K562 (cell line): Measurements from ENCODE around the gene ZNF574. TPM values are rescaled to one million over a fixed set of nuclear protein-coding genes. Genes with fewer than 3 reads are reported as not detected.

Source experiments
- ATAC-seq: fragments of 200-7000 bp; cut with Tn5 transposase; 3 replicates; pipeline ENCODE4 v1.9.1; 2020; ENCODE audit warnings: moderate library complexity
- BruUV-seq: library from RNA; stranded (reverse); fragments of 400-500 nt; replicated peaks from 2 replicates; lab custom pipeline; 2021; lab: Mats Ljungman, UMichigan
- CTCF ChIA-PET: fragments of 300-600 bp; formaldehyde crosslinking; extraction: SDS; loops from one replicate; lab custom pipeline; 2021; ENCODE audit warnings: low intra/inter-chr PET ratio; lab: Yijun Ruan, JAX
- POLR2A ChIA-PET: fragments of 300-600, 350-650 bp; sonication (Branson Sonifier 250); formaldehyde crosslinking; extraction: SDS; loops from one replicate; lab custom pipeline; 2021; ENCODE audit warnings: antibody characterized with exemption, inconsistent platforms; lab: Yijun Ruan, JAX
- DNase-seq, 4 experiments: peaks; one replicate each; pipeline versions ENCODE4 v3.0.0 to v3.0.0-alpha.2; 2011 to 2018; ENCODE audit warnings: low spot score in 3 of 4, mixed read lengths in 3 of 4; ENCODE audit errors: extremely low read depth in 1 of 4
- FAIRE-seq: peaks from 2 replicates; lab custom pipeline; 2011; peaks lifted over from hg19 to GRCh38; lab: Jason Lieb, UNC
- H2AFZ ChIP-seq: 2 replicates; pipeline ENCODE4 v1.6.0; 2011; ENCODE audit warnings: low read depth, low read length, control low read depth, inconsistent platforms
- H3K27ac ChIP-seq: fragments of 200-600 bp; 3 replicates; pipeline ENCODE4 v1.8.0; 2011; ENCODE audit warnings: low read depth, mild to moderate bottlenecking, control low read depth, inconsistent platforms, low read length, moderate library complexity, mixed read lengths; ENCODE audit errors: extremely low read depth
- H3K27me3 ChIP-seq, 2 experiments: fragments of 300-600 bp in 1 of 2; 2 replicates in 1 of 2; 3 replicates in 1 of 2; pipeline versions ENCODE4 v1.6.0 to v1.8.0; 2011; ENCODE audit warnings: inconsistent platforms in 2 of 2, low read length in 2 of 2, mild to moderate bottlenecking in 1 of 2, mixed read lengths in 1 of 2, moderate library complexity in 1 of 2; ENCODE audit not compliant: control insufficient read depth in 2 of 2, insufficient read depth in 2 of 2
- H3K36me3 ChIP-seq: fragments of 300-600 bp; 3 replicates; pipeline ENCODE4 v1.8.0; 2011; ENCODE audit warnings: mild to moderate bottlenecking, low read length, inconsistent platforms; ENCODE audit not compliant: control insufficient read depth, insufficient read depth
- H3K4me1 ChIP-seq, 2 experiments: fragments of 200-600 bp in 1 of 2; replicated peaks in 1 of 2; 2 replicates in 1 of 2; 3 replicates in 1 of 2; pipeline versions ENCODE4 v1.5.1 to v1.8.0; 2011; ENCODE audit warnings: inconsistent platforms in 2 of 2, low read length in 2 of 2, mild to moderate bottlenecking in 1 of 2, mixed read lengths in 1 of 2, moderate library complexity in 1 of 2; ENCODE audit not compliant: control insufficient read depth in 2 of 2, insufficient read depth in 2 of 2
- H3K4me2 ChIP-seq: 2 replicates; pipeline ENCODE4 v1.6.1; 2011; ENCODE audit warnings: low read length, control low read depth, inconsistent platforms, mixed read lengths; ENCODE audit not compliant: insufficient read depth
- H3K4me3 ChIP-seq: fragments of 200-600 bp; sonication (generic), shearing (Covaris generic); 2 replicates; pipeline ENCODE4 v1.5.1; 2016; ENCODE audit warnings: control low read depth, inconsistent platforms
- H3K79me2 ChIP-seq: fragments of 200-600 bp; 3 replicates; pipeline ENCODE4 v1.8.0; 2011; ENCODE audit warnings: low read length, inconsistent platforms; ENCODE audit not compliant: control insufficient read depth, insufficient read depth
- H3K9ac ChIP-seq, 2 experiments: 2 replicates each; pipeline versions ENCODE4 v1.6.0 to v1.6.1; 2011; ENCODE audit warnings: low read depth in 2 of 2, low read length in 2 of 2, control low read depth in 1 of 2, inconsistent platforms in 1 of 2, mild to moderate bottlenecking in 1 of 2, mixed read lengths in 1 of 2; ENCODE audit not compliant: insufficient read depth in 1 of 2
- H3K9me1 ChIP-seq: one replicate; pipeline ENCODE4 v1.6.0; 2011; ENCODE audit warnings: inconsistent platforms, mild to moderate bottlenecking, low read length, moderate library complexity; ENCODE audit not compliant: control insufficient read depth, insufficient read depth
- H3K9me3 ChIP-seq: replicated peaks from 2 replicates; pipeline ENCODE4 v1.5.1; 2011; ENCODE audit warnings: low read depth, low read length, inconsistent platforms; ENCODE audit not compliant: control insufficient read depth, insufficient read depth
- H4K20me1 ChIP-seq: replicated peaks from 2 replicates; pipeline ENCODE4 v1.6.1; 2011; ENCODE audit warnings: low read length, inconsistent platforms, mixed read lengths; ENCODE audit not compliant: control insufficient read depth, insufficient read depth
- CBFA2T2 ChIP-seq: fragments of 450-650 bp; conservative IDR thresholded peaks from 2 replicates; pipeline ENCODE4 v1.6.1; 2017; ENCODE audit warnings: mild to moderate bottlenecking
- HNRNPK ChIP-seq: fragments of 200-400 bp; formaldehyde crosslinking; IDR thresholded peaks from one replicate; pipeline ENCODE4 v1.6.1; 2018; ENCODE audit warnings: mild to moderate bottlenecking, low read depth, low read length; ENCODE audit not compliant: poor library complexity, severe bottlenecking
- KAT8 ChIP-seq: fragments of 450-650 bp; IDR thresholded peaks from 2 replicates; pipeline ENCODE4 v1.6.1; 2016; ENCODE audit warnings: low read depth, mild to moderate bottlenecking
- MCM3 ChIP-seq: fragments of 450-650 bp; IDR thresholded peaks from 2 replicates; pipeline ENCODE4 v1.6.1; 2016
- MLLT1 ChIP-seq, 2 experiments: fragments of 450-650 bp; IDR thresholded peaks; 2 replicates each; pipeline ENCODE4 v1.6.1; 2016
- PHF20 ChIP-seq: fragments of 450-650 bp; IDR thresholded peaks from 2 replicates; pipeline ENCODE4 v1.6.1; 2018; ENCODE audit not compliant: partially characterized antibody
- POLR2AphosphoS5 ChIP-seq: IDR thresholded peaks from 2 replicates; pipeline ENCODE4 v1.6.1; 2011; ENCODE audit warnings: mild to moderate bottlenecking, low read depth, low read length, moderate library complexity; ENCODE audit not compliant: control insufficient read depth, insufficient read depth
- TCF7 ChIP-seq: sonication (generic); IDR thresholded peaks from 2 replicates; pipeline ENCODE4 v1.6.1; 2016; ENCODE audit warnings: antibody characterized with exemption, borderline replicate concordance
- TFE3 ChIP-seq: fragments of 450-650 bp; formaldehyde crosslinking; IDR thresholded peaks from 2 replicates; pipeline ENCODE4 v1.4.0; 2020; ENCODE audit warnings: mild to moderate bottlenecking, mixed read lengths
- ZKSCAN3 ChIP-seq: fragments of 250-450 bp; sonication (Bioruptor Pico); IDR thresholded peaks from 2 replicates; pipeline ENCODE4 v1.4.0; 2020
- ZNF224 ChIP-seq: sonication (generic); formaldehyde crosslinking; IDR thresholded peaks from 2 replicates; pipeline ENCODE4 v1.8.0; 2022; ENCODE audit warnings: mild to moderate bottlenecking, missing genetic modification reagents
- ZNF561 ChIP-seq: fragments of 450-650 bp; formaldehyde crosslinking; conservative IDR thresholded peaks from 2 replicates; pipeline ENCODE4 v1.4.0; 2020; ENCODE audit warnings: mild to moderate bottlenecking, moderate library complexity
- WGBS: fragments of 100-300 bp; shearing (Covaris generic); methylation state at CpG from one replicate; pipeline ENCODE4 v1.1.6; 2016; ENCODE audit warnings: low coverage, mixed read lengths; ENCODE audit not compliant: insufficient coverage; ENCODE audit errors: missing lambda C conversion rate; 5-methylcytosine and 5-hydroxymethylcytosine counted together
- in situ Hi-C: fragments of 300-500 bp; cut with MboI; formaldehyde crosslinking; loops from 4 replicates; pipeline ENCODE4 v1.15.0; 2018; ENCODE audit warnings: inconsistent platforms, mixed read lengths
- intact Hi-C: fragments of 100-400 bp; cut with micrococcal nuclease; formaldehyde crosslinking; loops from 2 replicates; pipeline ENCODE4 v1.14.2; 2022
- polyA plus RNA-seq, 8 experiments: library from polyadenylated mRNA; depleted of rRNA in 4 of 8; stranded (reverse) in 5 of 8; unstranded in 3 of 8; fragments of >200 nt; fragmentation: Nextera tagmentation in 2 of 8; fragmentation: Illumina TruSeq in 1 of 8; extraction: Ambion mirVana in 2 of 8; extraction: Trizol in 1 of 8; gene quantifications; 2 replicates each; pipeline versions ENCODE4 v1.2.1 to v1.2.3, GENCODE V29; 2011 to 2014; ENCODE audit warnings: inconsistent platforms in 1 of 8, missing spikeins in 1 of 8
- total RNA-seq, 7 experiments: library from RNA; depleted of rRNA in 6 of 7; stranded (reverse); fragments of >200 nt in 6 of 7; fragmentation: Illumina TruSeq in 2 of 7; extraction: Trizol in 2 of 7; gene quantifications; 2 replicates each; pipeline versions ENCODE4 v1.2.1 to v1.2.3, GENCODE V29; 2011 to 2021; ENCODE audit warnings: low replicate concordance in 1 of 7

The ZNF574 gene
- total and polyA plus RNA-seq, 9 of the 15 experiments (the other 6 are each of a cell fraction or from before 2014, with no cell fraction given) = 0.24 to 20.7 (median 8.4) TPM

GRCh38 chr19:42122691-42123607 lies 47.0 kb downstream of the ZNF574 start:
- Histone ChIP-seq H3K9ac (no peak overlapping the region), H3K4me2 (no peak overlapping the region), H3K9me3 (no peaks in the 10 kb centered on the region), H3K9me1 (no peaks in the 10 kb centered on the region), H3K4me3 (no peak overlapping the region), H3K79me2 (no peaks in the 10 kb centered on the region), H3K4me1 (no peaks in the 10 kb centered on the region; a peak in 1 of 5 replicates), H3K27ac (no peak overlapping the region), H2AFZ (no peak overlapping the region), H3K36me3 (no peaks in the 10 kb centered on the region), H4K20me1 (peaks cover 5% of the 10 kb centered on the region; the same call in 1 of the 2 replicates), H3K27me3 (peaks cover 38 to 59% of the 10 kb centered on the region in 2 experiments)
- WGBS = 1% methylated on average over 17 of the region's 17 CpGs
- no peak for FAIRE-seq
- CTCF ChIA-PET = no interaction called here
- ATAC-seq = no peak
- BruUV-seq = no TSS peak
- POLR2A ChIA-PET = interaction anchor here (0.8 to 0.9 kb wide), 3 partner anchors 9 to 669 kb away, joined by 3 to 5 read pairs (median 4); no protein-coding TSS in a partner anchor
- DNase-seq = no peak
- intact Hi-C loops = no loop called here
- TF ChIP-seq TCF7 (no peak), PHF20 (no peak), ZKSCAN3 (CRISPR knock-in tag) (no peak), TFE3 (CRISPR knock-in tag) (no peak), HNRNPK (no peak), KAT8 (no peak), MCM3 (no peak), POLR2AphosphoS5 (no peak), CBFA2T2 (no peak), ZNF561 (CRISPR knock-in tag) (no peak), MLLT1 (IDR thresholded peaks at IDR 0.05) (no peak), ZNF224 (no peak)
- in situ Hi-C loops = loop anchor here (25.0 kb wide), 1 partner anchor 414 kb away; the partner anchor contains the start of gene CEACAM1
